Naive thymus-derived CD8-positive, alpha-beta T cell (primary cell): ENCODE measurements around the gene LRRC34. TPM values are rescaled to one million over a fixed set of nuclear protein-coding genes. Genes with fewer than 3 reads are reported as not detected.

Experiments used
- ATAC-seq, 2 donors: fragments of 150-1000 bp; cut with Tn5 transposase in 1 of 2; sonication (Bioruptor Pico), chemical (Tn5 transposase) in 1 of 2; 1 replicate in 1 of 2; 2 replicates in 1 of 2; pipeline ENCODE4 v1.10.0; 2021; ENCODE audit warnings: mild to moderate bottlenecking in 2 of 2, moderate library complexity in 2 of 2
- POLR2A ChIA-PET: fragments of 350-600 bp; sonication (Branson Sonifier 250); formaldehyde crosslinking; loops from one replicate; lab custom pipeline; 2021; ENCODE audit warnings: antibody characterized with exemption; lab: Charles Lee
- DNase-seq, 10 donors: peaks; one replicate each; pipeline versions ENCODE4 v3.0.0 to v3.0.0-alpha.2; 2020 to 2022
- H3K27ac Mint-ChIP-seq, 10 donors: one replicate each; pipeline ENCODE4 v1.8.0; 2020 to 2022; ENCODE audit warnings: mild to moderate bottlenecking in 10 of 10, mixed read lengths in 10 of 10, moderate library complexity in 4 of 10, inconsistent platforms in 1 of 10
- H3K27me3 Mint-ChIP-seq, 5 donors: one replicate each; pipeline ENCODE4 v1.8.0; 2021 to 2022; ENCODE audit warnings: mixed read lengths in 5 of 5
- H3K36me3 Mint-ChIP-seq, 3 donors: one replicate each; pipeline ENCODE4 v1.8.0; 2020 to 2022; ENCODE audit warnings: mixed read lengths in 3 of 3, mild to moderate bottlenecking in 2 of 3, inconsistent platforms in 1 of 3
- H3K4me1 Mint-ChIP-seq, 4 donors: one replicate each; pipeline ENCODE4 v1.8.0; 2021 to 2022; ENCODE audit warnings: mixed read lengths in 4 of 4
- H3K4me3 Mint-ChIP-seq, 10 donors: one replicate each; pipeline ENCODE4 v1.8.0; 2020 to 2022; ENCODE audit warnings: mild to moderate bottlenecking in 10 of 10, mixed read lengths in 10 of 10, moderate library complexity in 6 of 10, inconsistent platforms in 1 of 10
- H3K9me3 Mint-ChIP-seq, 9 donors: one replicate each; pipeline ENCODE4 v1.8.0; 2020 to 2022; ENCODE audit warnings: mixed read lengths in 9 of 9, mild to moderate bottlenecking in 3 of 9, inconsistent platforms in 1 of 9, moderate library complexity in 1 of 9
- polyA plus RNA-seq, 3 donors: library from polyadenylated mRNA; unstranded; fragments of 300-500 nt; fragmentation: Illumina TruSeq; gene quantifications; one replicate each; pipeline ENCODE4 v1.2.3, GENCODE V29; 2021
- total RNA-seq, 8 experiments: library from RNA in 2 of 8; stranded (reverse) in 2 of 8; gene quantifications; one replicate each; pipeline ENCODE4 v1.2.3 and lab custom pipeline; 2021 to 2026

The LRRC34 gene
- total and polyA plus RNA-seq, 5 experiments from 2014 or later: 0.29 to 1.2 (median 0.42) TPM

GRCh38 chr3:169836078-169836941, 23.6 kb upstream of the LRRC34 start:
- no peaks in the 10 kb centered on the region for H3K36me3 Mint-ChIP-seq
- DNase-seq (no peak), ATAC-seq (no peak)
- H3K27me3 Mint-ChIP-seq: peaks cover 3 to 14% (median 4%) of the 10 kb centered on the region in 5 donors
- no peak overlapping the region for H3K4me3 Mint-ChIP-seq
- H3K4me1 Mint-ChIP-seq: peaks cover 0 to 12% (median 0%) of the 10 kb centered on the region in 4 donors
- peak overlapping the region in 2 of 10 donors; percentile 4 to 30 for H3K27ac Mint-ChIP-seq
- POLR2A ChIA-PET: no interaction called here
- H3K9me3 Mint-ChIP-seq: no peaks in the 10 kb centered on the region

GRCh38 chr3:169835533-169835932, 22.8 kb upstream of the LRRC34 start:
- DNase-seq: no peak
- POLR2A ChIA-PET: no interaction called here
- Mint-ChIP-seq H3K27ac (peak overlapping the region in 1 of 10 donors; percentile 4), H3K9me3 (no peaks in the 10 kb centered on the region), H3K4me3 (no peak overlapping the region), H3K27me3 (peaks cover 3 to 6% (median 4%) of the 10 kb centered on the region in 5 donors), H3K36me3 (no peaks in the 10 kb centered on the region), H3K4me1 (peaks cover 0 to 8% (median 0%) of the 10 kb centered on the region in 4 donors)
- no peak for ATAC-seq

GRCh38 chr3:169827712-169828111, 15.0 kb upstream of the LRRC34 start:
- ATAC-seq (no peak), DNase-seq (no peak)
- peaks cover 0 to 4% (median 1%) of the 10 kb centered on the region in 4 donors for H3K4me1 Mint-ChIP-seq
- H3K4me3 Mint-ChIP-seq: no peak overlapping the region
- POLR2A ChIA-PET: interaction anchor here (0.7 kb wide), 1 partner anchor 38 kb away, joined by 4 read pairs; no protein-coding TSS in a partner anchor
- H3K27me3 Mint-ChIP-seq: peaks cover 4 to 14% (median 5%) of the 10 kb centered on the region in 5 donors
- no peak overlapping the region for H3K27ac Mint-ChIP-seq
- no peaks in the 10 kb centered on the region for H3K9me3 Mint-ChIP-seq
- H3K36me3 Mint-ChIP-seq: no peaks in the 10 kb centered on the region

GRCh38 chr3:169825316-169825715, 12.6 kb upstream of the LRRC34 start:
- Mint-ChIP-seq H3K27ac (no peak overlapping the region), H3K4me3 (no peak overlapping the region)

GRCh38 chr3:169822983-169823382, 10.3 kb upstream of the LRRC34 start:
- no peak overlapping the region for H3K4me3 Mint-ChIP-seq
- H3K27ac Mint-ChIP-seq: no peak overlapping the region
- no peak for DNase-seq
- no peaks in the 10 kb centered on the region for H3K4me1 Mint-ChIP-seq
- H3K27me3 Mint-ChIP-seq: peaks cover 9 to 28% (median 15%) of the 10 kb centered on the region in 5 donors
- no peaks in the 10 kb centered on the region for H3K36me3 Mint-ChIP-seq
- POLR2A ChIA-PET: no interaction called here
- H3K9me3 Mint-ChIP-seq: no peaks in the 10 kb centered on the region
- no peak for ATAC-seq

More at GRCh38 chr3:169825316-169825715, 12.6 kb upstream of the LRRC34 start:
- no peak for DNase-seq
- POLR2A ChIA-PET: interaction anchor here (0.7 kb wide), 1 partner anchor 156 kb away, joined by 4 read pairs; no protein-coding TSS in a partner anchor
- peaks cover 10 to 28% (median 13%) of the 10 kb centered on the region in 5 donors for H3K27me3 Mint-ChIP-seq
- no peaks in the 10 kb centered on the region for H3K9me3 Mint-ChIP-seq
- H3K36me3 Mint-ChIP-seq: no peaks in the 10 kb centered on the region
- no peak for ATAC-seq
- H3K4me1 Mint-ChIP-seq: peaks cover 0 to 4% (median 1%) of the 10 kb centered on the region in 4 donors

GRCh38 chr3:169822540-169822939, 9.8 kb upstream of the LRRC34 start:
- DNase-seq (no peak), ATAC-seq (no peak)
- Mint-ChIP-seq H3K27ac (no peak overlapping the region), H3K4me1 (no peaks in the 10 kb centered on the region), H3K9me3 (peaks cover 0 to 3% (median 0%) of the 10 kb centered on the region in 9 donors), H3K4me3 (no peak overlapping the region), H3K27me3 (peaks cover 9 to 28% (median 16%) of the 10 kb centered on the region in 5 donors), H3K36me3 (no peaks in the 10 kb centered on the region)
- POLR2A ChIA-PET: no interaction called here

- H3K27ac Mint-ChIP-seq: no peak overlapping the region
- H3K4me1 Mint-ChIP-seq: no peaks in the 10 kb centered on the region
- ATAC-seq (no peak), DNase-seq (no peak)
- H3K9me3 Mint-ChIP-seq: peaks cover 0 to 8% (median 0%) of the 10 kb centered on the region in 9 donors
- POLR2A ChIA-PET: no interaction called here
- peaks cover 9 to 28% (median 17%) of the 10 kb centered on the region in 5 donors for H3K27me3 Mint-ChIP-seq
- no peak overlapping the region for H3K4me3 Mint-ChIP-seq
- no peaks in the 10 kb centered on the region for H3K36me3 Mint-ChIP-seq
Measured at GRCh38 chr3:169822091-169822490, 9.4 kb upstream of the LRRC34 start.

GRCh38 chr3:169818316-169818715, 5.6 kb upstream of the LRRC34 start:
- ATAC-seq (no peak), DNase-seq (no peak)
- H3K36me3 Mint-ChIP-seq: peaks cover 0 to 6% (median 4%) of the 10 kb centered on the region in 3 donors
- H3K4me3 Mint-ChIP-seq: no peak overlapping the region
- peaks cover 2 to 26% (median 11%) of the 10 kb centered on the region in 9 donors for H3K9me3 Mint-ChIP-seq
- H3K27me3 Mint-ChIP-seq: peaks cover 3 to 28% (median 10%) of the 10 kb centered on the region in 5 donors
- POLR2A ChIA-PET: no interaction called here
- peaks cover 8 to 11% (median 9%) of the 10 kb centered on the region in 4 donors for H3K4me1 Mint-ChIP-seq
- H3K27ac Mint-ChIP-seq: no peak overlapping the region

GRCh38 chr3:169815590-169816150, 3.0 kb upstream of the LRRC34 start:
- no peak for ATAC-seq
- DNase-seq: no peak
- Mint-ChIP-seq H3K27me3 (peaks cover 0 to 4% (median 0%) of the 10 kb centered on the region in 5 donors), H3K4me1 (peaks cover 18 to 24% (median 22%) of the 10 kb centered on the region in 4 donors), H3K4me3 (no peak overlapping the region), H3K27ac (no peak overlapping the region), H3K9me3 (peaks cover 2 to 26% (median 11%) of the 10 kb centered on the region in 9 donors), H3K36me3 (peaks cover 0 to 6% (median 4%) of the 10 kb centered on the region in 3 donors)
- POLR2A ChIA-PET: no interaction called here

- POLR2A ChIA-PET: interaction anchor here (3.5 kb wide), 1 partner anchor 41 kb away, joined by 21 read pairs; the partner anchor contains the start of gene MYNN
- peak overlapping the region; percentile 42 to 93 (median 78) for H3K27ac Mint-ChIP-seq
- ATAC-seq (peak; percentile 77 to 86), DNase-seq (peak; percentile 48 to 87 (median 74))
- H3K36me3 Mint-ChIP-seq: peaks cover 0 to 6% (median 4%) of the 10 kb centered on the region in 3 donors
- H3K4me3 Mint-ChIP-seq: peak overlapping the region; percentile 78 to 93 (median 88)
- peaks cover 2 to 26% (median 11%) of the 10 kb centered on the region in 9 donors for H3K9me3 Mint-ChIP-seq
- peaks cover 0 to 2% (median 0%) of the 10 kb centered on the region in 5 donors for H3K27me3 Mint-ChIP-seq
- peaks cover 18 to 24% (median 22%) of the 10 kb centered on the region in 4 donors for H3K4me1 Mint-ChIP-seq
Measured at GRCh38 chr3:169813757-169814517, 1.2 kb upstream of the LRRC34 start.

GRCh38 chr3:169813278-169813677, 574 bp upstream of the LRRC34 start:
- peaks cover 0 to 6% (median 4%) of the 10 kb centered on the region in 3 donors for H3K36me3 Mint-ChIP-seq
- peak overlapping the region; percentile 78 to 93 (median 88) for H3K4me3 Mint-ChIP-seq
- DNase-seq: no peak
- ATAC-seq: peak; percentile 1 to 2
- peaks cover 2 to 26% (median 11%) of the 10 kb centered on the region in 9 donors for H3K9me3 Mint-ChIP-seq
- peaks cover 0 to 2% (median 0%) of the 10 kb centered on the region in 5 donors for H3K27me3 Mint-ChIP-seq
- POLR2A ChIA-PET: interaction anchor here (0.6 to 3.5 kb wide), 5 partner anchors 11 to 154 kb away, joined by 3 to 21 read pairs (median 5); partner anchors contain the start of genes ACTRT3, MYNN and SEC62
- peaks cover 18 to 24% (median 22%) of the 10 kb centered on the region in 4 donors for H3K4me1 Mint-ChIP-seq
- peak overlapping the region; percentile 42 to 93 (median 78) for H3K27ac Mint-ChIP-seq
